AG10803 (cell line): ENCODE results near the gene PTPRC.

Source experiments
- DNase-seq: peaks from one replicate; pipeline ENCODE4 v3.0.0; 2010; ENCODE audit warnings: low read depth
- H3K4me3 ChIP-seq: 2 replicates; pipeline ENCODE4 v1.5.1; 2011; ENCODE audit warnings: mild to moderate bottlenecking, low read length, control low read depth
- TF ChIP-seq, protein P1 (sequence below): conservative IDR thresholded peaks from 2 replicates; pipeline ENCODE4 v1.5.1; 2011; ENCODE audit warnings: mild to moderate bottlenecking, low read length, control low read depth, inconsistent platforms

PTPRC gene, protein sequence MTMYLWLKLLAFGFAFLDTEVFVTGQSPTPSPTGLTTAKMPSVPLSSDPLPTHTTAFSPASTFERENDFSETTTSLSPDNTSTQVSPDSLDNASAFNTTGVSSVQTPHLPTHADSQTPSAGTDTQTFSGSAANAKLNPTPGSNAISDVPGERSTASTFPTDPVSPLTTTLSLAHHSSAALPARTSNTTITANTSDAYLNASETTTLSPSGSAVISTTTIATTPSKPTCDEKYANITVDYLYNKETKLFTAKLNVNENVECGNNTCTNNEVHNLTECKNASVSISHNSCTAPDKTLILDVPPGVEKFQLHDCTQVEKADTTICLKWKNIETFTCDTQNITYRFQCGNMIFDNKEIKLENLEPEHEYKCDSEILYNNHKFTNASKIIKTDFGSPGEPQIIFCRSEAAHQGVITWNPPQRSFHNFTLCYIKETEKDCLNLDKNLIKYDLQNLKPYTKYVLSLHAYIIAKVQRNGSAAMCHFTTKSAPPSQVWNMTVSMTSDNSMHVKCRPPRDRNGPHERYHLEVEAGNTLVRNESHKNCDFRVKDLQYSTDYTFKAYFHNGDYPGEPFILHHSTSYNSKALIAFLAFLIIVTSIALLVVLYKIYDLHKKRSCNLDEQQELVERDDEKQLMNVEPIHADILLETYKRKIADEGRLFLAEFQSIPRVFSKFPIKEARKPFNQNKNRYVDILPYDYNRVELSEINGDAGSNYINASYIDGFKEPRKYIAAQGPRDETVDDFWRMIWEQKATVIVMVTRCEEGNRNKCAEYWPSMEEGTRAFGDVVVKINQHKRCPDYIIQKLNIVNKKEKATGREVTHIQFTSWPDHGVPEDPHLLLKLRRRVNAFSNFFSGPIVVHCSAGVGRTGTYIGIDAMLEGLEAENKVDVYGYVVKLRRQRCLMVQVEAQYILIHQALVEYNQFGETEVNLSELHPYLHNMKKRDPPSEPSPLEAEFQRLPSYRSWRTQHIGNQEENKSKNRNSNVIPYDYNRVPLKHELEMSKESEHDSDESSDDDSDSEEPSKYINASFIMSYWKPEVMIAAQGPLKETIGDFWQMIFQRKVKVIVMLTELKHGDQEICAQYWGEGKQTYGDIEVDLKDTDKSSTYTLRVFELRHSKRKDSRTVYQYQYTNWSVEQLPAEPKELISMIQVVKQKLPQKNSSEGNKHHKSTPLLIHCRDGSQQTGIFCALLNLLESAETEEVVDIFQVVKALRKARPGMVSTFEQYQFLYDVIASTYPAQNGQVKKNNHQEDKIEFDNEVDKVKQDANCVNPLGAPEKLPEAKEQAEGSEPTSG (N-terminal part only)

DNA sequence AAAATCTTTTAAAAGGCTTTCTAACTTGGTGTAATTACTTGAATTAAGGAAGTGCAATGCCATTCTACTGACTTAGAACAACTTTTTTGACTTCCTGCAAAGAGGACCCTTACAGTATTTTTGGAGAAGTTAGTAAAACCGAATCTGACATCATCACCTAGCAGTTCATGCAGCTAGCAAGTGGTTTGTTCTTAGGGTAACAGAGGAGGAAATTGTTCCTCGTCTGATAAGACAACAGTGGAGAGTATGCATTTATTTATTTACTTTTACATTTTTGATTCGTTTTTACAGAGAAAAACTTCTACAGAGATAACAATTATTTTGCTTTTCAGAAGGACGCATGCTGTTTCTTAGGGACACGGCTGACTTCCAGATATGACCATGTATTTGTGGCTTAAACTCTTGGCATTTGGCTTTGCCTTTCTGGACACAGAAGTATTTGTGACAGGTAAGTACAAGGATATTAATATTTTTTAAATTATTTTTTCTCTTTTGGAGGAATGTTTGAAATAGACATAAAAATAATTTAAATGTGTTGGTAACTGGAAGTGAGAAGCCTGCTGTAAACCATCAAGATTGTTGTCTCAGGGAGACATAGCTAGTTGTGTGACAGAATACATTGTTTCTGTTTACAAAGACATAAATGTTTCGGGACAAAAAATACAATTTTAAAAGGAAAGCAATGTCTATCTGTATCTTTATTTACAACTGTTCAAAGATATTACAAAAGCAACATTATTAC is at the start of gene PTPRC:
Gene PTPRC, plus strand, starts transcription at position 147 of the 742 bp plus-strand sequence. Its CDS starts 229 bp downstream, at position 376.
- no peak within 1 kb of the TSS for H3K4me3 ChIP-seq
- TF ChIP-seq, protein P1, sequence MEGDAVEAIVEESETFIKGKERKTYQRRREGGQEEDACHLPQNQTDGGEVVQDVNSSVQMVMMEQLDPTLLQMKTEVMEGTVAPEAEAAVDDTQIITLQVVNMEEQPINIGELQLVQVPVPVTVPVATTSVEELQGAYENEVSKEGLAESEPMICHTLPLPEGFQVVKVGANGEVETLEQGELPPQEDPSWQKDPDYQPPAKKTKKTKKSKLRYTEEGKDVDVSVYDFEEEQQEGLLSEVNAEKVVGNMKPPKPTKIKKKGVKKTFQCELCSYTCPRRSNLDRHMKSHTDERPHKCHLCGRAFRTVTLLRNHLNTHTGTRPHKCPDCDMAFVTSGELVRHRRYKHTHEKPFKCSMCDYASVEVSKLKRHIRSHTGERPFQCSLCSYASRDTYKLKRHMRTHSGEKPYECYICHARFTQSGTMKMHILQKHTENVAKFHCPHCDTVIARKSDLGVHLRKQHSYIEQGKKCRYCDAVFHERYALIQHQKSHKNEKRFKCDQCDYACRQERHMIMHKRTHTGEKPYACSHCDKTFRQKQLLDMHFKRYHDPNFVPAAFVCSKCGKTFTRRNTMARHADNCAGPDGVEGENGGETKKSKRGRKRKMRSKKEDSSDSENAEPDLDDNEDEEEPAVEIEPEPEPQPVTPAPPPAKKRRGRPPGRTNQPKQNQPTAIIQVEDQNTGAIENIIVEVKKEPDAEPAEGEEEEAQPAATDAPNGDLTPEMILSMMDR, result no peak
- no peak for DNase-seq

DNA sequence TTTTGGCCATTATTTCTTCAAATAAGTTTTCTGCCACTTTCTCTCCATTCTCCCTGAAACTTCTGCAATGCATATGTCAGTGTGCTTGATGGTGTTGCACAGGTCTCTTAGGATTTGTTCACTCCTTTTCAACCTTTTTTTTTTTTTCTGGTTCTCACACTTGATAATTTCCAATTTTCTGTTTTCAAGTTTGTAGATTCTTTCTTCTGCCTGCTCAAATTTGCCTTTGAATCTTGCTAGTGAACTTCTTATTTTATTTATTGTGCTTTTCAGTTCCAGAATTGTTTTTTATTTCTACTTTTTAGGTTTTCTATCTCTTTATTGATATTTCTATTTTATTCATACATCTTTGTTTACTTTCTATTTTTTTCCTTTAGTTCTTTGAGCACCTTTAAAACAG is 48.4 kb upstream of the PTPRC start:
- TF ChIP-seq, protein P1, result no peak
- no peak overlapping the region for H3K4me3 ChIP-seq
- DNase-seq, result no peak

DNA sequence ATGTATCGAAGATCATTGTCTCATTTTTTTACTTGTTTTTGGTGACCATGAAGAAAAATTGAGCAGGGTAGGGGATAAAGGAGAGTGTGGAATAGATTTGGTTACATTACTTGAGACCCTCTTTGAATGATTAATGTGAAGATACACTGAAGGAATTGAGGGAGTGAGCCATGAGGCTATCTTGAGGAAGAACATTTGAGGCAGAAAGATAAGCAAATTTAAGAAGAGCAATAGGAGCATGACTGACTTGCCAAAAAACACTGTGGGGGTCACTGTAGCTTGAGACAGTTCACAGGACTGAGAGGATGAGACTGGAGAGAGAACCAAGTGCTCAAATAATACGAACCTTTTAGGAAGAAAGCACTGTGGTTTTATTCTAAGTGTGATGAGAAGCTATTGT is 43.1 kb upstream of the PTPRC start:
- TF ChIP-seq, protein P1, result no peak
- no peak overlapping the region for H3K4me3 ChIP-seq
- no peak for DNase-seq

DNA sequence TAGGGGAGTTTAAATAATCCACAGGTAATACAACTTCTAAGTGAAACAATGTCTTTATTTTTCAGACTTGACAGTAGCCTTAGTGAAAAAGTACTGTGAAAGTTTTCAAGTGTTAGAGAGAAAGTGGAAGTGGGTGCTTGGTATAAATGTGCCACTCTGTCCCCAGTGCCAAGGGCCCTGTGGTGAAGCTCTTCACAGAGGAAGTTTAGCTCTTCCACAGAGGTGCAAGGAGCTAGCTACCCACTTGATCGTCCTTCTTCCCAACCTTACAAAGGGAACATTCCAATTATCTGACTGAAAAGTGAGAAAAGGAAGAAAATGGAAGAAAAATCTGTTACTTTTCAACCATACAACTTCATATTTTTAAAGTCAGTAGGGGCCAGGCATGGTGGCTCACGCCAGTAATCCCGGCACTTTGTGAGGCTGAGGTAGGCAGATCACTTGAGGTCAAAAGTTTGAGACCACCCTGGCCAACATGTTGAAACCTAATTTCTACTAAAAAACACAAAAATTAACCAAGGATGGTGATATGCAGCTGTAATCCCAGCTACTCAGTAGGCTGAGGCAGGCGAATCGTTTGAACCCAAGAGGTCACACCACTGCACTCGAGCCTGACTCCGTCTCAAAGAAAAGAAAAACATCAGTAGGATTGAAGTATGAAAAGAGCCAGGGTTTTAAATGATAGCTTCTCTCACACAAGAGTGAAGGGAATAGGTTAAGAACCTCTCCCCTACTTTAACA is 41.0 kb upstream of the PTPRC start:
- no peak for DNase-seq
- TF ChIP-seq, protein P1, result no peak
- H3K4me3 ChIP-seq, result no peak overlapping the region

DNA sequence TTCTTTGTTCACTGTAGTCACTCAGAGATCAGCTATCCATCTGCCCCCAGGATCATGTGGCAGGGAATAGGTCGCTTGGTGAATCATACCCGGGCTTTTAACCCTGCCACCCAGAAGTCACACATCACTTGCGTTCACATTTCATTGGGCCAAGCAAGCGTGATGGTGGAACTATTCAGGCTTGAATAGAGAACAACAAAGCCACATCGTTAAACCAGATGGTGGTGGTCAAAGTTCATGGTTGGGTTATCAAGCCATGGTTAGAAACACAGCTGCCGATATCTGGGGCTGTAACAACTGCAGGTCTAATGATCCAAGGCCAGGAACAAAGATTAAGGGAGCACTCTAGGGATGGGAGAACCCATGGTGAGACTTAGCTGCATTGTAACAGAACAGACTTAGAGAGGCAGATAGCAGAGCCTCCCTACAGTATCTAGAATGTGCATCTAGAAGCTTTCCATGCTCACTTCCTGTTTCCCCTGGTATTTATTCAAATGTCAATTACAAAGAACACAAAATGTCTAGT is 40.0 kb upstream of the PTPRC start:
- DNase-seq, result no peak
- no peak overlapping the region for H3K4me3 ChIP-seq
- TF ChIP-seq, protein P1, result no peak
